Measurements from ENCODE around the gene SIRT6. TPM values are rescaled to one million over a fixed set of nuclear protein-coding genes. Genes with fewer than 3 reads are reported as not detected.

Gene SIRT6
- total and polyA plus RNA-seq, 2 donors (not counting 3 experiments of a cell fraction or from before 2014, with no cell fraction given), result 26.9 to 36.6 TPM

- no TSS peak for BruUV-seq (replicated peaks)
- FAIRE-seq (no peak), DNase-seq (ENCODE audit: low read depth, low spot score) (no peak)
- POLR2A ChIA-PET, result no interaction called here
- Histone ChIP-seq H3K4me1 (ENCODE audit: control insufficient read depth, extremely low read depth, insufficient read depth, low read length) (no peaks in the 10 kb centered on the region), H3K9ac (replicated peaks; ENCODE audit: extremely low read depth, insufficient read depth, low read length) (no peak overlapping the region), H3K9me3 (replicated peaks; ENCODE audit: control insufficient read depth, insufficient read depth, low read length) (no peaks in the 10 kb centered on the region), H3K27ac (ENCODE audit: insufficient read depth, low read depth, low read length) (no peak overlapping the region), H2AFZ (ENCODE audit: low read depth, low read length) (no peak overlapping the region), H3K4me3 (replicated peaks in 1 of 3; ENCODE audit: insufficient read depth in 1 of 3, low read depth in 1 of 3, low read length in 3 of 3) (no peak overlapping the region), H3K79me2 (ENCODE audit: control insufficient read depth, insufficient read depth, low read length) (no peaks in the 10 kb centered on the region), H3K36me3 (ENCODE audit: control insufficient read depth in 2 of 2, extremely low read depth in 1 of 2, insufficient read depth in 2 of 2, low read length in 2 of 2) (peaks cover 0 to 2% of the 10 kb centered on the region in 2 experiments), H4K20me1 (replicated peaks; ENCODE audit: control insufficient read depth, extremely low read depth, insufficient read depth, low read length) (no peaks in the 10 kb centered on the region), H3K9me1 (replicated peaks; ENCODE audit: control insufficient read depth, extremely low read depth, insufficient read depth, low read length) (no peaks in the 10 kb centered on the region), H3K4me2 (ENCODE audit: insufficient read depth, low read length) (no peak overlapping the region), H3K27me3 (ENCODE audit: control insufficient read depth in 2 of 2, insufficient read depth in 2 of 2, low read length in 2 of 2) (peaks cover 0 to 2% of the 10 kb centered on the region in 2 experiments)
- CTCF ChIA-PET, result interaction anchor here (1.0 to 1.4 kb wide), 4 partner anchors 12 to 34 kb away, joined by 3 to 6 read pairs (median 4); no protein-coding TSS in a partner anchor
- TF ChIP-seq POLR2AphosphoS5 (IDR thresholded peaks at IDR 0.05; ENCODE audit: insufficient read depth, low read depth, low read length) (no peak), POLR2A (IDR thresholded peaks at IDR 0.05; ENCODE audit: low read depth, low read length) (no peak), FOS (IDR thresholded peaks at IDR 0.05; ENCODE audit: borderline replicate concordance, insufficient read depth, low read length) (no peak), EZH2 (IDR thresholded peaks at IDR 0.05; ENCODE audit: borderline replicate concordance, low read depth, low read length, severe bottlenecking) (no peak), MAX (IDR thresholded peaks at IDR 0.05; ENCODE audit: insufficient read depth, insufficient read length) (no peak), GATA2 (IDR thresholded peaks at IDR 0.05; ENCODE audit: insufficient read depth, insufficient read length, low read depth, low read length) (no peak), MYC (IDR thresholded peaks at IDR 0.05; ENCODE audit: low read depth, low read length) (no peak), JUN (IDR thresholded peaks at IDR 0.05; ENCODE audit: borderline replicate concordance, insufficient read depth, insufficient read length, low read depth) (no peak)
- TF ChIP-seq, protein P1, sequence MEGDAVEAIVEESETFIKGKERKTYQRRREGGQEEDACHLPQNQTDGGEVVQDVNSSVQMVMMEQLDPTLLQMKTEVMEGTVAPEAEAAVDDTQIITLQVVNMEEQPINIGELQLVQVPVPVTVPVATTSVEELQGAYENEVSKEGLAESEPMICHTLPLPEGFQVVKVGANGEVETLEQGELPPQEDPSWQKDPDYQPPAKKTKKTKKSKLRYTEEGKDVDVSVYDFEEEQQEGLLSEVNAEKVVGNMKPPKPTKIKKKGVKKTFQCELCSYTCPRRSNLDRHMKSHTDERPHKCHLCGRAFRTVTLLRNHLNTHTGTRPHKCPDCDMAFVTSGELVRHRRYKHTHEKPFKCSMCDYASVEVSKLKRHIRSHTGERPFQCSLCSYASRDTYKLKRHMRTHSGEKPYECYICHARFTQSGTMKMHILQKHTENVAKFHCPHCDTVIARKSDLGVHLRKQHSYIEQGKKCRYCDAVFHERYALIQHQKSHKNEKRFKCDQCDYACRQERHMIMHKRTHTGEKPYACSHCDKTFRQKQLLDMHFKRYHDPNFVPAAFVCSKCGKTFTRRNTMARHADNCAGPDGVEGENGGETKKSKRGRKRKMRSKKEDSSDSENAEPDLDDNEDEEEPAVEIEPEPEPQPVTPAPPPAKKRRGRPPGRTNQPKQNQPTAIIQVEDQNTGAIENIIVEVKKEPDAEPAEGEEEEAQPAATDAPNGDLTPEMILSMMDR (IDR thresholded peaks at IDR 0.05; ENCODE audit: extremely low read depth in 1 of 2, insufficient read depth in 1 of 2, low read depth in 1 of 2, low read length in 2 of 2), result no peak
- intact Hi-C loops (cut with micrococcal nuclease) (no loop called here), dilution Hi-C loops (cut with MboI; ENCODE audit: extremely low pct_ligation_motif_present, low sequenced_read_pairs) (no loop called here)
These were observed 8.0 kb downstream of the SIRT6 start for GRCh38 chr19:4174213-4174894.

Data from endothelial cell of umbilical vein (primary cell).